Ramos (cell line): ENCODE measurements around the gene SHQ1.

ENCODE experiments used
- in situ Hi-C: fragments of 300-500 bp; cut with MboI; formaldehyde crosslinking; loops from one replicate; pipeline ENCODE4 v1.14.3; 2022; ENCODE audit warnings: low sequenced_read_pairs; ENCODE audit not compliant: unreplicated experiment

The SHQ1 gene

DNA sequence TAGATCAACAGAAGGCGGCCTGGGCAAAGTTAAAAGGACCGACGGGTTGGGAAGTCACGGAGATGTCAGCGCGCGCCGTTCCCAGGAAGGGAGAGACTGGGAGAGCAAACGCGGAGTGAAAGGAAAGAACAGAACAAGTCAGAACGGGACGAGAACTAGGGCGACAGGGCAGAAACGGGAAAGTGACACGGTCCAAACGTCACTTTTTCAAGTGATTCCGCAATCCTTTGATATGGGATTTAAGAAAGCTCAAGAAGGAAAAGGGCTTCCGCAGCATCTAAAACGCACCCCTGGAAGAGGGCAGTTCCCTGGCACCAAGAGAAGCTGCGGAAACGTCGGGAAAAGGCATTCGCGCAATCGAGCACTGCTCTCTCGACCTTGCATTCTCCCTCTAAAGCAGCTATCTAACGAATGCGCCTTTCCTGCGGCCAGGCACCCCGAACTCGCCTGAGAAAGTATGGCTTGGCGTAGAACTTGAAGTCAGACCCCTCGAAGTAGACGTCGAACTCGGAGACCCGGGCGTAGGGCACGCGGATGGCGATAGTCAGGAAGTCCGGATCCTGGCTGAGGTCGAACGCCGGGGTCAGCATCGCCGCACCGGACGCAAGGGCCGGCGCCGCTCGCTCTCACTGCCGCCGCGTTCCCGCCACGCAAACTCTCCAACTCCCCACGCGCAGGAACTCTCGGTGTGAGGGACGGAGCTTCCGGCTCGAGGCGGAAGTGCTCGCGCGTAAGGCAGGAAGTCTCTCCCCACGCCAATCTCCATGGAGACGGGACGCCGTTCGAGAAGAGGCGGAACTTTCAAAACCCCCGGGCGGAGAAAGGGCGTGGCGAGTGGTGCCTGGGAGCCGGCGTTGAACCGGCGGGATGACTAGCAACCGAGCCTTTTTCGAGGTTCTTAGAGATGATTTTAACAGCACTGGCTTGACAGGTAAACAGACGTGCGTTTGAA is at the start of gene SHQ1:
Gene SHQ1 (minus strand): TSS at position 695 of the 952 bp plus-strand sequence. CDS start 105 bp downstream, at position 590.
- in situ Hi-C loops, result loop anchor here (25.0 kb wide), 1 partner anchor 1136 kb away; no protein-coding TSS in a partner anchor

DNA sequence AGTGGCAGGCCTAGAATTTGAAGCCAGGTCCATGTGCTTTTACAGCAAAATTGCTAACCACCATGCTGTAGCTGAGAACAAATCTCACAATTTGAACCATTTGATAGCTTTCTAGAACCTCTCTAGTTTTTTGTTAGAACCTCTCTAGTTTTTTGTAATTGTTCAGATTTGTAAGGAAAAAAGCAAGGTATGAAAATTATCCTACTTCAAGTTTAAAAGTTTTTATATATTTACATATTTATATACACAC is 49.4 kb upstream of the SHQ1 start:
- in situ Hi-C loops, result no loop called here

DNA sequence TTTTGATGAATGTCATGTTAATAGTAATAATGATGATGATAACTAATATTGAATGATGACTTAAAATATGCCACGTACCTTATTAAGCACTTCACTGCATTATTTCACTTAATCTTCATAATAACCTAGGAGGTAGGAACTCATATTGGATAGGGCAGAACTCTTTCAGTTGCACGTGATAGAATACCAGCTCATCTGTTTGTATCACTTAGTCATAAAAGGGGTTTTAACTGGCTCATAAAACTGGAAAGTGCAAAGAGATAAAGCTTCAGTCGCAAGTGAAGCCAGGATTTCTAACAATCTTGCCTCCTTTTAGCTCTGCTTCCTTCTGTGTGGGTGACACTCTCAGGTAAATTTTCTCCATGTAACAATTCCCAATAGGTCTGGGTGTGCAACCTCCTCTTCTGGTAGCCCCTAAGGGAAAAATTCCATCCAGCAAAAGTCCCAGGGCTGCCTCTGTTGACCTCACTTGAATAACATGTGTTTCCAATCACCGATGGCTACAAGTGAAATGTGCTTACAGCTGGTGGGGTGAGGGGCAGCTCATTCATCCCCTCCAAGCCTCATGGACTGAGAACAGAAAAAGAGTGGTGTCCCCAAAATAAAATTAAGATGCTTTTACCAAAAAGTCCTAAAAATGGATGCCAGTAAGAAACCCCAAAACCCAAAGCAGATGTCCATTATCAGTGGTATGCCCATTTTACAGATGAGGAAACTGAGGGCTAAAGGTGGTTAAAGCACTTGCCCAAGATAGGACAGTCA is 48.9 kb upstream of the SHQ1 start:
- in situ Hi-C loops, result no loop called here

DNA sequence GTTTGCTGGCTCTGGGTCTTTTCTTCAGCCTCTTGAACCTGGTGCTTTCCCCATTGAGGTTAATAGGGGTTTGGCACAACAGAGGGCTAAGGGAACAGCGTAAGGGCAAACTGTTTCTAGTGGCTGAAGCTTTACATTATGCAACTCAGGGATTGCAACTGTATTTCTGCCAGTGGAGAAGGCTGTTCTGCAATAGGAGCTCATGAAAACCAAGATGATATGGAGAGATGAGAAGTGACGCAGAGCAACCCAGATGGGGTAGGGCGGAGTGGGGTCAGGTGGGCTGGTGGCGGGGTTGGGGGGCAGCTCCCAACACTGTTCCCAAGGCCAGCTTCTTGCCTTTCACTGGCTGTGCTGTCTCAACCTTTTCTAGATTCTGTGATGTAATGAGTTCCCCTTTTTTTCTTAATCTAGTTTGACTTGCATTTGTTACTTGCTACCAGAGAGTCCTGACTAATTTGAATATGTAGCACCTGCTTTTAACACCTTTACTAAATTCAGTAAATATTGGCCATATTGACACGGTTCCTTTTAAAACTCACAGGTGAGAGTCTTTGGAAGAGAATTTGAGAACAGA is 46.8 kb upstream of the SHQ1 start:
- in situ Hi-C loops, result no loop called here

DNA sequence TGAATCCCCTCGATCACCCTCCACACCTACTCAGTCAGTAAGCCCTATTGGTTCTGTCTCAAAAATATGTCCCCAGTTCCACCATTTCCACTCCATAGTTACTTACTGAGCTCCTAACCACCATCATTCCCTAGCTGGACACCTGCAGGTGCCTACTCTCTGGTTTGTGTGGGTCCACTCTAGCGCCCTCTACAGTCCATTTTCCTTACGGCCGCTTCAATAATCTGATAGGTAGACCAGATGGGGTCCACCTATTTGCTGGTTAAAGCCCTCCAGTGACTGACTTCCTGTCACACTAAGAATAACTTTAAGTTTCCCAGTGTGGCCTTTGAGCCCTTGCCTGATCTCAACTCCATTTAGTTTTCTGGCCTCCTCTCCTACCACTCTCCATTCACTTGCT is 44.6 kb upstream of the SHQ1 start:
- in situ Hi-C loops, result no loop called here

DNA sequence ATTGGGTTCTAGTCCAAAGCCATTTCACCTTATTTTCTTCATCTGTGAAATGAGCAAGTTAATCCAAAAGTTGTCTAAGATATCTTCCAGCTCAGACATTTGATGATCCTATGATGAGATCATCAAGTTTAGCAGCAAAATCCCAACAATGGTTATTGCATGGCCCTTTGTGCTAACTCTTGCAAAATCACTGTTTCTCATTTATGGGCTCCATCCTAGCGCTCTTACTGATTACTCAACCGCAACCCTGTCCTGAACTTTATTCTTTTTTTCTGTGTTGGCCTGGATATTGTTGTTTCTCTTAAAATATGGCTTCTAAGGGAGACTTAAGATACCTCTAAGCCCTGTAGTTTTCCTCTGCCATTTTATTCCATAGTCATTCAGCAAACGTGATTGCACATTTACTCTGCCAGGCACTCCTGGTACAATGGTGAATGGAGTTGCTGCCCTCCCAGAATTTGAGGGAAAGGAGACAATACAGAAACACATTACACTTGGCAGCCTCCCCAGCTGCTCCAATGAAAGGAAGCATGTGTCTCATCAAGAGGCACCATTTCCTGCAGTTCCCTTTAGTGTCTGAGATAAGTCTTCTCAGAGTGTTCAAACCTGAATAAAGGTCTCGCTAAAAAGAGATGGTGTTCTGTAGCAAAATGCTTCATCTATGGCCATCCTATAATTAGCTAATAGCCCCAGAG is 44.0 kb upstream of the SHQ1 start:
- in situ Hi-C loops, result no loop called here

DNA sequence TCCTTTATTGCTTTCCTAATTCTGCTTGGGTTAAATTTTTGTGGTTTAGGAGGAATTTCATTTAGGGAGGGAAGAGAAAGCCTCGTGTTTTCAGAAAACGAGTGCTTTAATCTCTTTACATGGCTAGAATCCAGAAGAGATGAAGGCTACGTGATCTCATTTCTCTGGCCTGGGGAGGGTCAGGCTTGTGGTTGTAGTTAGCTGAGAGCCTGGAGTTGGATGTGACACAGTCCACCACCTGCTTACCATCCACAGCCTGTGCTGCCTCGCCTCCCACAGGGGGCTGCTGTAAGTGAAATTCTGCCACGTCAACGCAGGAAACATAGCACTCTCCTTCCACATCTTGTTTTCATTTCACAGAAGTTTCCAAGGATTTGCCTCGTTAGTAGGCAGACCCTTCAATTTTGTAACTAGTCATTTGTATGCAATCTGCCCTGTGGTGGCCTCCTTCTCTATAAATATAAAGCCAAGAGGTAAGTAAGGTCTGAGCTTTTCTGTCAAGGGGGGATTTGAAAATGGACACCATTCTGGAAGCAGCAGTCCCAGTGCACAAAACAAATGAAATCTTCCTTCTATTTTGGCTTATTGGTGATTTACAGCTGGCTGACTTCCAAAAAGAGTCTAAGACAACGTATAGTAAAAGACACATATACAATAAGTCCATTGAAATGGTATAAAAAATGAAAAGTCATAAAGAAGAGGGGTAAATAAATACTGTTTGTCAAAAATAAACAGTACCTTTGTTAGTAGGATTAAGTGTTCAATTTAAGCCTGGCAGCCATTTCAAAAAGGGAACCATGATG is 43.0 kb upstream of the SHQ1 start:
- in situ Hi-C loops, result no loop called here

DNA sequence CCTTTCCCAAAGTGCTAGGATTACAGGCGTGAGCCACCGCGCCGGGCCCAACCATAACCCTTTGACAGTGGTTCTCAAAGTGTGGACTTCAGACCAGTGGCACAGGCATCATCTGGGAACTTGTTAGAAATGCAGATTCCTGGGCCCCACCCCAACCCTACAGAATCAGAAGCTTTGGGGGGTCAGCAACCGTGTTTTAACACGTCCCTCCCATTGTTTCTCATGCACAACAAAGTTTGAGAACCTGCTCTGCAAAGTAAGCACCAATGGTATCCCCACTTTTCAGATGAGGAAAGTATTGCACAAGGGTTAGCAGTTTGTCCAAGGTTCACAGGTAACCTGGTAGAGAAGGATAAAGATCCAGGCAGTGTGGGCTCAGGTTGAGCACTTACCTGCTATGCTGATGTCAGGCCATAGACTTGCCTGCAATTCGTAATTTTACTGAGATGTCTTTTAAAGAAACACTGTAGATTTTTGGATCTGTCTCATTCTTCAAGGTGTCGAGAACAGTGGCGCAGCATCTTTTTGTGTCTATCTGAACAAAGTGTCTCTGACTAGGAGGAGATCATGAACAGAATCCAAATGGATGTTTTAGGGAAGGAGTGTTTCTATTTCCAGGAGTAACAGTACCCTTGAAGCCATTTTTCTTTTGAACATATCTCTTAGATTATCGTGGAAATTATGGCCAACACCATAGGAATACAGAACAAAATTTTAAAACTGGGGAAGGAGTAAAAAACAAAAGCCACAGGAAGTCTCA is 42.1 kb upstream of the SHQ1 start:
- in situ Hi-C loops, result no loop called here

DNA sequence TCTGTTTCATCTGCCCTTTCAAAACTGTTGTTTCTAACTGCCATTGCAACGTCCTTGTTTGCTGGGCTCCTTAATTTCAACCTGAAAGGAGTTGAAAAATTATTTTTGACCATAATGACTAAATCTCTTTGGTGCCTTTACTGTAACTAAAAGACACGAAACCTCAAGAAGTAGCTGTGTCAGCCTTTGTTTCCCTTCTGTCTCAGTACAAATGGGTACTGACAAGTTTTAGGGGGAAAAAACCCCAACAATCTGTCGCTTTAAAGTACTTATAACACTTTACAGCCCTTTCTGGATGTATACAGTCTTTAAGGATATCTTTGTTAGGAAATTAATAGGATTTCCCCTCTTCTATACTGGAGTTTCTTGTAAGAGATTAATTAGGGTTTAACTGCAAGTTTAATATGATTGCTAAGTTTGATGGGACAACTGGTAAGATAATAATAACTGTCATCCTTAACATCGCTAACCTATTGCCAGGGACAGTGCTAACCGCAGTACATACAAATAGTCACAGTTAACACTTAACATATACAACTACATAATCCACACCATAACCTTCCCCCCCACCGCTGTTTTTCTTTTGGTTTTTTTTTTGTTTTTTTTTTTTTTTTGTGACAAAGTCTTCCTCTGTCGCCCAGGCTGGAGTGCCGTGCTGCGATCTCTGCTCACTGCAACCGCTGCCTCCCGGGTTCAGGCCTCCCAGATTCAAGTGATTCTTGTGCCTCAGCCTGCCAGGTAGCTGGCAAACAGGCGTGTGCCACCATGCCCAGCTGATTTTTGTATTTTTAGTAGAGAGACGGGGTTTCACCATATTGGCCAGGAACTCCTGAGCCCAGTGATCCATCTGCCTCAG is 41.3 kb upstream of the SHQ1 start:
- in situ Hi-C loops, result no loop called here

DNA sequence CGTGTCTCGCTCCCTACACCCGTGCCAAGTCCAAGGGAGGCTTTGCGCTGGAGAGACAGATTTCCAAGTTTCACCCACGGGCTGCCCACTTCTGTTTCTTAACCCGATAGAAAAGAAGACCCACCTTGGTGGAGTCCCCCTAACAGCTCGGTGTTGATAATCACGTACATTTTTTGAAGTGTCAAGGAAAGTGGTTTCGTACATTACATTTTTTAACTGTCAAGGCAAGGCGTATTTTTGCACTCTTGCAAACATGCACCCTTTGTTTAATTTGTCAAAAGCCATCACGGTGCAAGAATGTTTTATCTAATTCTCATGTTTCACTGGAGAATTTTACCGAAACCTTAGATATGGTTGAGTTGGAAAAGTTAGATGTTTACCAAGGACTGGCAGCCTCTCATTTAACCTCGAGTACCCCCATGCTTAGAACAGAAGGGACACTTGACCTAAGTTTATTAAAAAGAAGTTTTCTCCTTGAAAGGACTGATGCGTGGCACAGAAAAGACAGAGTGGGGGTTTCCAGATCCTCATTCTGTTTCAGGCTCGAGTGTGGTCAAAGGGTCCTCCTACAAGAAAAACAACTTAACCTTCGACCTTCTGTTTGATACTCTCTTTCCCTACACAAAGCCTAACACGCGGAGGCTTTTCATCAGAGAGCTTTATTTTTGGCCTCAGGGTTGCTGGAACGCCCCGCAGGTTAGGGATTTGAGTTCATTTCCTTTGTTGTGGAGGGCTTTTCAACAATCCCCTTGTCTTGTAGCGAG is 40.5 kb upstream of the SHQ1 start:
- in situ Hi-C loops, result no loop called here

DNA sequence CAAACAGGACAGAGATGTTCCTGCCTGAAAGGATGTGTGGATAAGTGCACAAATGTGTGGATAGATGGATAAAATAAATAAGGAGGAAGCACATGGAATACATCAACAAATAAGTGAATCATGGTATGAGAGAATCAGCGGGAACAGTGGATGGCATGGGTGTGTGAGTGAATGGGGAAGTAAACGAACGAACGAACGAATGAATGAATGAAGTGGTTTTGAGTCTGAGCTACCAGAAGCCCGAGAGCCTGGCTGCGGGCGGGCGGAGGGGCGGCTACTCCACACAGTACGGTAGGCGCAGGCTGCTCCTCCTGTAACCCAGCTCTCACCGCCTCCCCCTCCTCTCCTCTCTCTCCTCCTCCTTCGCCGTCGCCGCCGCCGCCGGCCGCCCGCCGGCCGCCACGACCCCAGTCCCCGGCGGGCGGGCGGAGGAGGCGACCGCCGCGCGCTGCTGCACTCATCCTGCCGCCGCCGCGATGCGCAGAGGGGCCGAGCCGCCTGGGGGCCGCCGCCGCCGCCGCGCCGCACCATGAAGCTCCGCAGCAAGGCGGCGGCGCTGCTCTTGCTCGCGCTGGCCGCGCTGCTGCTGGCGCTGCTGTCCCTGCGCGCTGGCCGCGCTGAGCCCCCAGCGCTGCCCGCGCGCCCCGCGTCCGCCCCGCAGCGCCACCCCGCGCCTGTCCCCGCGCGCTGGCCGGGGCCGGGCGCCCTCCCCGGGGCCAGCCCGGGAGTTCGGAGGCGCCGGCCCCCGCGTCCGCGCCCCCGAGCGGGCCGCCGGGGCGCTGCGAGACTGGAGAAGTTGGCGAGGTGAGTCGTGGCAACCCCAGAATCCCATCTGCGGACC is 39.7 kb upstream of the SHQ1 start, which contains the start of gene GXYLT2:
Gene GXYLT2 (plus strand): TSS at position 342 of the 841 bp plus-strand sequence. CDS start 188 bp downstream, at position 530.
- in situ Hi-C loops, result no loop called here

DNA sequence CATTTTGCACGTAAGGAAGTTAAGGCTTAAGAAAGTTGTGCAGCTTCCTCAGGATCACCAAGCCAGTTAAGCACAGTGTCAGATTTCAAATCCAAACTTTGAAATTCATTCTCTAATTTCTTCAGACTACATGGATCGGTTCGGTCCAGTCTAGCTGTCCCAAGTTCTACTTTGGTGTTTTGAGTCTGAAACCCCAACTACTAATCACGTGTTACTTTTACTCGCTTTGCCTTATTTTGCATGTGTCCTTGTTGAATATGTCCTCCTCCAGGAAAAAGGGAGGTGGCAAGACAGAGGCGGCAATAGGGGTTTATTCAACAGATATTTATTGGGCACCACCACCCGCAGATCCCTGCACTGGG is 39.1 kb upstream of the SHQ1 start:
- in situ Hi-C loops, result no loop called here

DNA sequence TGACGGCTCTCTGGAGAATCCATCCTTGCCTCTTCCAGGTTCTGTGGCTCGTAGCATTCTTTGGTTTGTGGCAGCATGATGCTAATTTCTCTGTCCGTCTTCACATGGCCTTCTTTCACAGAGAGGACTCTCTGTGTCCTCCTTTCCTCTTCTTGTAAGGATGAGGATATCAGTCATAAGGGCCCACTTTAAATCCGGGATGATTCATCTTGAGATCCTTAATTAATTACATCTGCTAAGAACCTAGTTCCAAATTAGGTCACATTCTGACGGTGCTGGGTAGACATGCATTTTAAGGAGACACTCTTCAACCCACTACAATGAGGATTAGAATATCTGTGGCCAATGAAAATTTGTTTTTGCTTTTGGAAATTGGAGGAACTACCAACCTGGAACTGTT is 23.9 kb upstream of the SHQ1 start:
- in situ Hi-C loops, result no loop called here

DNA sequence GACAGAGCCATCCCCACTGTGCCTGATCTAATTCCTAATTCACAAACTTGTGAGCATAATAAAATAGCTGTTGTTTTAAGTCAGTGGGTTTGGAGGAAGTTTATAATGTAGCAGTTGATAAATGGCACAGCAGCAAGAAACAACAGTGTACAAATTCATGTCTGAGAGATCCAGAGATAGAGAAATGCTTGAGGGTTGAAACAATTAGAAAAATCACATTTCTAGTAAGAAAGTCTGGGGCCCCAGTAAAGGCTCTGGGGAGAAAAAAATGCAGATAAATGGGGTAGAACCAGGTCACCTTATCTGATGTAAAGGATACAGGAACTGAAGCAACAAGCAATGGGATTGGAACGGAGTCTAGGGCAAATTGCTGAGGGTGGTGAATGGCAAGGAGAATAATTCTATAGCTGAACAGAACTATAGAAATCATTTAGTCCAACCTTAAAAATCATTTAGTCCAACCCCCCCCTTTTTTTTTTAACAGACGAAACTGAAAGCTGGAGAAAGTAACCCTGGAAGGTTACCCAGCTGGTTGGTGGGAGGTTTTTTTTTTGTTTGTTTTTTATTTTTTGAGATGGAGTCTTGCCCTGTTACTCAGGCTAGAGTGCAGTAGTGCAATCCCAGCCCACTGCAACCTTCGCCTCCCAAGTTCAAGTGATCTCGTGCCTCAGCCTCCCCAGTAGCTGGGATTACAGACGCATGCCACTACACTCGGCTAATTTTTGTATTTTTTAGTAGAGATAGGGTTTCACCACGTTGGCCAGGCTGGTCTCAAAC is 14.3 kb upstream of the SHQ1 start:
- in situ Hi-C loops, result no loop called here

DNA sequence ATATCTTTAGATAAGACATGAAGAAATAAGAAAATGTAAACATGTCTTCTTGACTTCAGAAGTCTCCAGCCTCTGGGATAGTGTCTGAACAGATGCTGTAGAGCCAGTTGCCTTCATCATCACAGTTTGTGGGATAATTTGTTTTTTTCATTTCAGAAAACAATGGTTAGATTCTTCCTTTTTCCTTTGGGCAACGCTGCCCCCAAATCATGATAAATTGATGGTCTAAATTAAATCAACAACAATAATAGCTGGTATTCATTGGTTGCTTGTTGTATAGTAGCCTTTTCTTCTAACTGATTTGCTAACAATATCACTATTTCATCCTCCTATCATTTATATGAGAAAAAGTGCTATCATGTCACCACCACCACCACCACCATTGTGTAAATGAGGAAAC is 12.6 kb upstream of the SHQ1 start:
- in situ Hi-C loops, result no loop called here

DNA sequence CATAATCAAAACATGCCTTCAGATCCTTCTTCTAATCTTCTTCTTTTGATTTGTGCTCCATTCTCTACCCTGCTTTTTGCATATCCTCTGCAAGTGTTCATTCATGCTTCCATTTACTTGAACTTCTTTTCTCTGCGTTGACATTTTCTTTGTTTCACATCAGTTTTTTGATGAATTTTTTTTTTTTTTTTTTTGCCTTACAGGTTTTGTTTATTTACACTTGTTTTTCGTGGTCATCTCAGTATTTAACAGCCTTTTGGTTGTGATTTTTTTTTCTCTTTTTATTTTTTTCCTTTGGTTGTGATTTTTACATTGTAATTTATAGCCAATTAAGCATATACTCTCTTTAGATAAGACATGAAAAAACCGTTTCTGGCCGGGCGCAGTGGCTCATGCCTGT is 11.8 kb upstream of the SHQ1 start:
- in situ Hi-C loops, result no loop called here
